Lung (tissue), 12 donors: Measurements from ENCODE around the gene IGFBP2. TPM values are rescaled to one million over a fixed set of nuclear protein-coding genes. Genes with fewer than 3 reads are reported as not detected.

Experiments used
- ATAC-seq: fragments of 200-7000 bp; cut with Tn5 transposase; one replicate; pipeline ENCODE4 v1.9.1; 2020; ENCODE audit warnings: moderate number of reproducible peaks; ENCODE audit not compliant: insufficient read depth, low FRiP score
- DNase-seq, 3 donors: peaks; one replicate each; pipeline ENCODE4 v3.0.0-alpha.2; 2013 to 2017
- H3K27ac ChIP-seq, 2 donors: one replicate each; pipeline ENCODE4 v1.5.1; 2013; ENCODE audit warnings: mild to moderate bottlenecking in 2 of 2, moderate library complexity in 2 of 2, control low read depth in 1 of 2, inconsistent platforms in 1 of 2, low read depth in 1 of 2, low read length in 1 of 2
- H3K27me3 ChIP-seq, 3 donors: one replicate each; pipeline ENCODE4 v1.5.1; 2013; ENCODE audit warnings: low read length in 2 of 3; ENCODE audit not compliant: control insufficient read depth in 3 of 3, insufficient read depth in 3 of 3
- H3K36me3 ChIP-seq, 4 donors: one replicate each; pipeline ENCODE4 v1.5.1; 2013; ENCODE audit warnings: low read length in 4 of 4, mild to moderate bottlenecking in 1 of 4, moderate library complexity in 1 of 4; ENCODE audit not compliant: control insufficient read depth in 4 of 4, insufficient read depth in 4 of 4
- H3K4me1 ChIP-seq, 5 donors: one replicate each; pipeline ENCODE4 v1.5.1; 2013; ENCODE audit warnings: low read length in 5 of 5, mild to moderate bottlenecking in 2 of 5, moderate library complexity in 1 of 5; ENCODE audit not compliant: control insufficient read depth in 5 of 5, insufficient read depth in 5 of 5
- H3K4me3 ChIP-seq: one replicate; pipeline ENCODE4 v1.5.1; 2013; ENCODE audit warnings: mild to moderate bottlenecking, control low read depth, moderate library complexity
- H3K9ac ChIP-seq, 2 donors: one replicate each; pipeline ENCODE4 v1.5.1; 2013; ENCODE audit warnings: low read length in 2 of 2, control low read depth in 1 of 2; ENCODE audit not compliant: insufficient read depth in 1 of 2
- H3K9me3 ChIP-seq, 4 donors: one replicate each; pipeline ENCODE4 v1.5.1; 2013; ENCODE audit warnings: low read length in 3 of 4, mild to moderate bottlenecking in 1 of 4, moderate library complexity in 1 of 4; ENCODE audit not compliant: control insufficient read depth in 4 of 4, insufficient read depth in 3 of 4
- WGBS, 2 donors: extraction: QIAGEN DNeasy Blood & Tissue Kit; methylation state at CpG; one replicate each; pipeline ENCODE4 v1.1.7; 2013; 5-methylcytosine and 5-hydroxymethylcytosine counted together
- polyA plus RNA-seq, 2 donors: library from polyadenylated mRNA; stranded (reverse); fragments of 200-250 nt; gene quantifications; one replicate each; pipeline ENCODE4 v1.2.1, GENCODE V29; 2013
- total RNA-seq, 2 donors: library from RNA; depleted of rRNA in 1 of 2; stranded (reverse); fragments of >200 nt in 1 of 2; gene quantifications; one replicate each; pipeline ENCODE4 v1.2.1, GENCODE V29; 2014 to 2021
- TF ChIP-seq, protein P1 (sequence below): IDR thresholded peaks from 2 replicates; pipeline ENCODE4 v1.5.1; 2012; ENCODE audit warnings: mild to moderate bottlenecking; ENCODE audit errors: control extremely low read depth, extremely low read depth
- donor health status: control.
- donor health status: control.
- donor health status: Bipolar disorder and iron deficiency.
- donor health status: healthy.
- donor health status: DM: yes; HTN: yes; CAD: no.

The IGFBP2 gene
- total and polyA plus RNA-seq, 4 donors, result 50.5 to 104 (median 81.2) TPM

GRCh38 chr2:216674376-216674775 lies 41.2 kb downstream of the IGFBP2 start:
- Histone ChIP-seq H3K9ac (no peak overlapping the region), H3K36me3 (peaks cover 0 to 25% (median 8%) of the 10 kb centered on the region in 4 donors), H3K4me1 (peaks cover 0 to 2% (median 0%) of the 10 kb centered on the region in 5 donors), H3K9me3 (no peaks in the 10 kb centered on the region), H3K27ac (no peak overlapping the region), H3K4me3 (no peak overlapping the region), H3K27me3 (no peaks in the 10 kb centered on the region)
- TF ChIP-seq, protein P1, sequence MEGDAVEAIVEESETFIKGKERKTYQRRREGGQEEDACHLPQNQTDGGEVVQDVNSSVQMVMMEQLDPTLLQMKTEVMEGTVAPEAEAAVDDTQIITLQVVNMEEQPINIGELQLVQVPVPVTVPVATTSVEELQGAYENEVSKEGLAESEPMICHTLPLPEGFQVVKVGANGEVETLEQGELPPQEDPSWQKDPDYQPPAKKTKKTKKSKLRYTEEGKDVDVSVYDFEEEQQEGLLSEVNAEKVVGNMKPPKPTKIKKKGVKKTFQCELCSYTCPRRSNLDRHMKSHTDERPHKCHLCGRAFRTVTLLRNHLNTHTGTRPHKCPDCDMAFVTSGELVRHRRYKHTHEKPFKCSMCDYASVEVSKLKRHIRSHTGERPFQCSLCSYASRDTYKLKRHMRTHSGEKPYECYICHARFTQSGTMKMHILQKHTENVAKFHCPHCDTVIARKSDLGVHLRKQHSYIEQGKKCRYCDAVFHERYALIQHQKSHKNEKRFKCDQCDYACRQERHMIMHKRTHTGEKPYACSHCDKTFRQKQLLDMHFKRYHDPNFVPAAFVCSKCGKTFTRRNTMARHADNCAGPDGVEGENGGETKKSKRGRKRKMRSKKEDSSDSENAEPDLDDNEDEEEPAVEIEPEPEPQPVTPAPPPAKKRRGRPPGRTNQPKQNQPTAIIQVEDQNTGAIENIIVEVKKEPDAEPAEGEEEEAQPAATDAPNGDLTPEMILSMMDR, result no peak
- ATAC-seq, result no peak
- no peak for DNase-seq
- 89 to 91% methylated on average over 9 of the region's 9 CpGs for WGBS, 2 donors

DNA sequence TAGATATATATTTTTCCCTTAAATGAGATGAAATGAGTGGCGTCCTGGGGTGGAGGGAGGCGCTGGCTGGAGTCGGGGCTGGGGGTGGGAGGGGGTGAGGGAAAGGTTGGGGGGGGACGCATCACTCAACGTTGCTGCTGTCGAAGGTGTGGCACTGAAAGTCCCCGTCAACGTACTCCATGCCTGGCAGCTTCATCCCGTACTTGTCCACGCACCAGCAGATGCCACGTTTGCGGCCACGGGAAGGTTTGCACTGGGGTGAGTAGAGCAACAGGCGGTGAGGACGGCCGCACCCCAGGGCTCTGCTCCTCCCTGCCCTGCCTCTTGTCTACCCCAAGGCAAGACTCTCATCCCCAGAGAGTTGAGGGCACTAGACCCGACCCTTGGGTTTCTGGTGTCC lies 43.4 kb downstream of the IGFBP2 start:
- no peaks in the 10 kb centered on the region for H3K27me3 ChIP-seq
- WGBS, 2 donors, result 88 to 91% methylated on average over 17 of the region's 17 CpGs
- ATAC-seq (no peak), DNase-seq (no peak)
- no peak overlapping the region for H3K4me3 ChIP-seq
- H3K9me3 ChIP-seq, result no peaks in the 10 kb centered on the region
- peaks cover 0 to 25% (median 8%) of the 10 kb centered on the region in 4 donors for H3K36me3 ChIP-seq
- no peak overlapping the region for H3K9ac ChIP-seq
- TF ChIP-seq, protein P1, result no peak
- peaks cover 0 to 6% (median 4%) of the 10 kb centered on the region in 5 donors for H3K4me1 ChIP-seq
- H3K27ac ChIP-seq, result no peak overlapping the region

- Histone ChIP-seq H3K27me3 (no peaks in the 10 kb centered on the region), H3K36me3 (peaks cover 0 to 25% (median 8%) of the 10 kb centered on the region in 4 donors), H3K9me3 (no peaks in the 10 kb centered on the region), H3K9ac (no peak overlapping the region), H3K4me3 (no peak overlapping the region), H3K27ac (no peak overlapping the region), H3K4me1 (peaks cover 0 to 10% (median 4%) of the 10 kb centered on the region in 5 donors)
- DNase-seq (no peak), ATAC-seq (no peak)
- 67 to 84% methylated on average over 9 of the region's 9 CpGs for WGBS, 2 donors
- TF ChIP-seq, protein P1, result no peak
These were observed 44.3 kb downstream of the IGFBP2 start for GRCh38 chr2:216677439-216678097.
